IMR-90 (cell line): ENCODE data around the gene RSRC1. TPM values are rescaled to one million over a fixed set of nuclear protein-coding genes. Genes with fewer than 3 reads are reported as not detected.

Experiments
- ATAC-seq: fragments of 200-7000 bp; cut with Tn5 transposase; 2 replicates; pipeline ENCODE4 v1.9.1; 2020; ENCODE audit warnings: low read depth, mild to moderate bottlenecking, moderate library complexity
- BruUV-seq: library from RNA; stranded (reverse); fragments of 400-500 nt; replicated peaks from 2 replicates; lab custom pipeline; 2021; lab: Mats Ljungman, UMichigan
- CTCF ChIA-PET: fragments of 300-600 bp; formaldehyde crosslinking; extraction: SDS; loops from one replicate; lab custom pipeline; 2021; ENCODE audit warnings: antibody characterized with exemption; lab: Yijun Ruan, JAX
- POLR2A ChIA-PET: fragments of 300-600 bp; sonication (Branson Sonifier 250); formaldehyde crosslinking; loops from one replicate; lab custom pipeline; 2022; ENCODE audit warnings: antibody characterized with exemption; ENCODE audit not compliant: unreplicated experiment; lab: Charles Lee
- DNase-seq: peaks from one replicate; pipeline ENCODE4 v3.0.0; 2013
- H2AFZ ChIP-seq: replicated peaks from 2 replicates; pipeline ENCODE3; 2013; ENCODE audit warnings: low read length, mild to moderate bottlenecking; ENCODE audit not compliant: poor library complexity
- H2AK5ac ChIP-seq: 2 replicates; pipeline ENCODE4 v1.6.1; 2013; ENCODE audit warnings: low read depth, low read length, inconsistent platforms
- H2AK9ac ChIP-seq: replicated peaks from 2 replicates; pipeline ENCODE3; 2013; ENCODE audit warnings: mild to moderate bottlenecking, low read depth, low read length, moderate library complexity; ENCODE audit not compliant: poor library complexity
- H2BK120ac ChIP-seq: 2 replicates; pipeline ENCODE4 v1.6.1; 2013; ENCODE audit warnings: low read depth, low read length, inconsistent platforms
- H2BK15ac ChIP-seq: 3 replicates; pipeline ENCODE4 v1.6.1; 2013; ENCODE audit warnings: low read depth, low read length, inconsistent platforms
- H2BK20ac ChIP-seq: 2 replicates; pipeline ENCODE4 v1.6.1; 2013; ENCODE audit warnings: low read depth, mild to moderate bottlenecking, inconsistent platforms, low read length, moderate library complexity
- H2BK5ac ChIP-seq: 2 replicates; pipeline ENCODE4 v1.6.1; 2013; ENCODE audit warnings: mild to moderate bottlenecking, low read depth, low read length, inconsistent platforms; ENCODE audit not compliant: poor library complexity, severe bottlenecking
- H3K14ac ChIP-seq: replicated peaks from 2 replicates; pipeline ENCODE4 v1.6.1; 2013; ENCODE audit warnings: low read depth, low read length, inconsistent platforms
- H3K18ac ChIP-seq: 2 replicates; pipeline ENCODE4 v1.6.1; 2013; ENCODE audit warnings: low read depth, low read length, control low read depth
- H3K23ac ChIP-seq: 2 replicates; pipeline ENCODE4 v1.6.1; 2013; ENCODE audit warnings: low read depth, low read length, inconsistent platforms
- H3K27ac ChIP-seq: 2 replicates; pipeline ENCODE4 v1.5.1; 2013; ENCODE audit warnings: mild to moderate bottlenecking, control low read depth, low read length; ENCODE audit not compliant: insufficient read depth
- H3K27me3 ChIP-seq: 2 replicates; pipeline ENCODE4 v1.6.1; 2013; ENCODE audit warnings: low read length; ENCODE audit not compliant: control insufficient read depth, insufficient read depth
- H3K36me3 ChIP-seq: 2 replicates; pipeline ENCODE4 v1.6.1; 2013; ENCODE audit warnings: low read length, mixed read lengths; ENCODE audit not compliant: control insufficient read depth, insufficient read depth
- H3K4ac ChIP-seq: 2 replicates; pipeline ENCODE4 v1.6.1; 2013; ENCODE audit warnings: low read depth, low read length, inconsistent platforms
- H3K4me1 ChIP-seq: 2 replicates; pipeline ENCODE4 v1.6.1; 2013; ENCODE audit warnings: low read length, mixed read lengths; ENCODE audit not compliant: control insufficient read depth, insufficient read depth
- H3K4me2 ChIP-seq: 2 replicates; pipeline ENCODE4 v1.6.1; 2013; ENCODE audit warnings: low read depth, mild to moderate bottlenecking, control low read depth, low read length, moderate library complexity
- H3K4me3 ChIP-seq: 2 replicates; pipeline ENCODE4 v1.5.1; 2013; ENCODE audit warnings: low read depth, mild to moderate bottlenecking, control low read depth, low read length, moderate library complexity; ENCODE audit not compliant: insufficient read depth
- H3K56ac ChIP-seq: 2 replicates; pipeline ENCODE4 v1.6.1; 2013; ENCODE audit warnings: low read length, inconsistent platforms; ENCODE audit not compliant: insufficient read depth; ENCODE audit errors: extremely low read depth
- H3K79me1 ChIP-seq, 2 experiments: 2 replicates each; pipeline ENCODE4 v1.6.1; 2013; ENCODE audit warnings: low read length in 2 of 2, inconsistent platforms in 1 of 2, low read depth in 1 of 2
- H3K9ac ChIP-seq: 2 replicates; pipeline ENCODE4 v1.6.1; 2013; ENCODE audit warnings: low read depth, low read length, control low read depth
- H3K9me1 ChIP-seq: 2 replicates; pipeline ENCODE4 v1.6.1; 2013; ENCODE audit warnings: low read length, inconsistent platforms; ENCODE audit not compliant: insufficient read depth
- H3K9me3 ChIP-seq: 2 replicates; pipeline ENCODE4 v1.6.1; 2013; ENCODE audit warnings: low read length; ENCODE audit not compliant: control insufficient read depth, insufficient read depth
- H4K20me1 ChIP-seq: 2 replicates; pipeline ENCODE4 v1.6.1; 2013; ENCODE audit warnings: low read length, inconsistent platforms; ENCODE audit not compliant: insufficient read depth
- H4K5ac ChIP-seq: 2 replicates; pipeline ENCODE4 v1.6.1; 2013; ENCODE audit warnings: mild to moderate bottlenecking, low read depth, low read length, control low read depth
- H4K8ac ChIP-seq, 2 experiments: 2 replicates each; pipeline ENCODE4 v1.6.1; 2013; ENCODE audit warnings: low read depth in 2 of 2, low read length in 2 of 2, control low read depth in 1 of 2, inconsistent platforms in 1 of 2
- H4K91ac ChIP-seq: 2 replicates; pipeline ENCODE4 v1.6.1; 2013; ENCODE audit warnings: low read depth, low read length, inconsistent platforms; ENCODE audit not compliant: insufficient read depth
- CEBPB ChIP-seq: IDR thresholded peaks from 2 replicates; pipeline ENCODE4 v1.6.1; 2012; ENCODE audit warnings: low read depth, low read length, improper control_type of control experiment
- RAD21 ChIP-seq: IDR thresholded peaks from 2 replicates; pipeline ENCODE4 v1.6.1; 2012; ENCODE audit warnings: low read length, improper control_type of control experiment
- WGBS, 2 experiments: methylation state at CpG; one replicate each; pipeline versions ENCODE4 v1.1.5 to v1.1.7; 2013; ENCODE audit warnings: missing lambda C conversion rate in 2 of 2; ENCODE audit not compliant: insufficient read length in 1 of 2; ENCODE audit errors: extremely low coverage in 2 of 2; 5-methylcytosine and 5-hydroxymethylcytosine counted together
- dilution Hi-C: fragments of 300-500 bp; cut with HindIII; formaldehyde crosslinking; loops from one replicate; pipeline ENCODE4 v1.14.3; 2018; ENCODE audit warnings: low sequenced_read_pairs; ENCODE audit not compliant: unreplicated experiment
- in situ Hi-C: fragments of 300-500 bp; cut with MboI; formaldehyde crosslinking; loops from 3 replicates; pipeline ENCODE4 v1.14.3; 2019; ENCODE audit warnings: low sequenced_read_pairs, inconsistent platforms, mixed read lengths
- intact Hi-C: fragments of 100-400 bp; cut with micrococcal nuclease; formaldehyde crosslinking; loops from 2 replicates; pipeline ENCODE4 v1.10.0; 2022
- polyA plus RNA-seq, 3 experiments: library from polyadenylated mRNA; depleted of rRNA; stranded (reverse); fragments of >200 nt; gene quantifications; 2 replicates each; pipeline ENCODE4 v1.2.3, GENCODE V29; 2012; ENCODE audit warnings: low replicate concordance in 1 of 3
- total RNA-seq: library from RNA; depleted of rRNA; stranded (reverse); fragments of >200 nt; gene quantifications from 2 replicates; pipeline ENCODE4 v1.2.3, GENCODE V29; 2012

The RSRC1 gene
- total and polyA plus RNA-seq, 2 of the 4 experiments (the other 2 are of a cell fraction), result 3.8 to 41.8 TPM

DNA sequence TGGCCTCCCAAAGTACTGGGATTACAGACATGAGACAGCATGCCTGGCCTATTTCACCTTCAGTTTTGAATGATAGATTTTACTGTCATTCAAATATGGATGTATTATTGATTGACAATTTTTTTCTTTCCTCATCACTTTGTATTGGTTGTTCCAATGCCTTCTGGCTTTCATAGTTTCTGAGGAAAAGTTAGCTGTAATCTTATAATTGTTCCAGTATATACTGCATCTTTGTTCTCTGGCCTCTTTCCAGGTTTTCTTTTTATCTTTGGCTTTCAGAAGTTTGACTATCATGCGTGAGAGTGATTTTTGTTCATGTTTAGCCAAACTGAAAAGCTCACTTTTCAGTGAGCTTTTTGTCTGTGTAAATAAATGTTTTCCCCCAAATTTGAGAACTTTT, 157.1 kb downstream of the RSRC1 start:
- H3K79me1 ChIP-seq, result peaks cover 4 to 7% of the 10 kb centered on the region in 2 experiments; a peak in 2 of 4 replicates
- no peak overlapping the region for H2BK5ac ChIP-seq
- intact Hi-C loops (no loop called here), dilution Hi-C loops (no loop called here), in situ Hi-C loops (no loop called here)
- no peak overlapping the region for H2AK9ac ChIP-seq
- no peak overlapping the region for H2BK20ac ChIP-seq
- H3K4me3 ChIP-seq, result no peak overlapping the region
- BruUV-seq, result no TSS peak
- H2BK120ac ChIP-seq, result no peak overlapping the region
- no peaks in the 10 kb centered on the region for H4K20me1 ChIP-seq
- H2BK15ac ChIP-seq, result no peak overlapping the region
- DNase-seq, result no peak
- no peak overlapping the region for H2AK5ac ChIP-seq
- H3K23ac ChIP-seq, result no peak overlapping the region
- TF ChIP-seq CEBPB (no peak), RAD21 (no peak)
- H3K36me3 ChIP-seq, result no peaks in the 10 kb centered on the region
- no peak overlapping the region for H3K14ac ChIP-seq
- H3K27ac ChIP-seq, result no peak overlapping the region
- H4K8ac ChIP-seq, result no peak overlapping the region
- no peak overlapping the region for H3K4ac ChIP-seq
- no peak overlapping the region for H3K4me2 ChIP-seq
- H3K9me3 ChIP-seq, result peaks cover 7% of the 10 kb centered on the region
- WGBS, 2 experiments, result no CpG with 5 or more reads among the region's 1 CpG
- no peaks in the 10 kb centered on the region for H3K9me1 ChIP-seq
- no peak overlapping the region for H4K91ac ChIP-seq
- ATAC-seq, result no peak
- ChIA-PET POLR2A (no interaction called here), CTCF (no interaction called here)
- no peaks in the 10 kb centered on the region for H3K27me3 ChIP-seq
- no peak overlapping the region for H3K18ac ChIP-seq
- H4K5ac ChIP-seq, result no peak overlapping the region
- no peak overlapping the region for H3K9ac ChIP-seq
- H3K56ac ChIP-seq, result no peak overlapping the region
- H2AFZ ChIP-seq, result no peak overlapping the region
- no peaks in the 10 kb centered on the region for H3K4me1 ChIP-seq
